H1 (cell line): Measurements from ENCODE around the gene EPHA4. TPM values are rescaled to one million over a fixed set of nuclear protein-coding genes. Genes with fewer than 3 reads are reported as not detected.

ENCODE experiments used
- ATF2 ChIP-seq: IDR thresholded peaks from 2 replicates; pipeline ENCODE4 v1.6.1; 2012; ENCODE audit warnings: low read length, inconsistent platforms
- CHD7 ChIP-seq: fragments of 300-600 bp; sonication (generic); IDR thresholded peaks from 2 replicates; pipeline ENCODE4 v1.7.1; 2012; ENCODE audit warnings: low read length, moderate library complexity, mild to moderate bottlenecking, inconsistent platforms; ENCODE audit not compliant: insufficient replicate concordance
- JUN ChIP-seq: IDR thresholded peaks from 2 replicates; pipeline ENCODE4 v1.6.1; 2011; ENCODE audit warnings: low read depth, mild to moderate bottlenecking, improper control_type of control experiment, low read length
- JUND ChIP-seq: IDR thresholded peaks from 2 replicates; pipeline ENCODE4 v1.6.1; 2011; ENCODE audit warnings: mild to moderate bottlenecking, improper control_type of control experiment, low read length
- MAFK ChIP-seq: IDR thresholded peaks from 2 replicates; pipeline ENCODE4 v1.6.1; 2012; ENCODE audit warnings: low read depth, mild to moderate bottlenecking, improper control_type of control experiment, low read length
- SP4 ChIP-seq: IDR thresholded peaks from 2 replicates; pipeline ENCODE4 v1.6.1; 2012; ENCODE audit warnings: low read length, inconsistent platforms
- TAF1 ChIP-seq: IDR thresholded peaks from 2 replicates; pipeline ENCODE4 v1.6.1; 2011; ENCODE audit warnings: mild to moderate bottlenecking, low read depth, low read length
- polyA plus RNA-seq, 7 experiments: library from polyadenylated mRNA; depleted of rRNA in 3 of 7; stranded (reverse) in 5 of 7; unstranded in 2 of 7; fragments of >200 nt in 5 of 7; fragments of 200-250 nt in 2 of 7; gene quantifications; 1 replicate in 5 of 7; 2 replicates in 1 of 7; 4 replicates in 1 of 7; pipeline versions ENCODE4 v1.2.1 to v1.2.3, GENCODE V29; 2011 to 2013; ENCODE audit warnings: missing spikeins in 2 of 7, mixed read lengths in 2 of 7
- total RNA-seq: library from RNA; stranded (reverse); fragmentation: NEBNext Ultra II Directional; extraction: Animal tissue kit (Norgen Biotek cat#: 25700); gene quantifications from 2 replicates; pipeline ENCODE4 v1.2.1, GENCODE V29; 2021

EPHA4 gene
- total and polyA plus RNA-seq, 2 of the 8 experiments (the other 6 are each of a cell fraction or from before 2014, with no cell fraction given) = 4.3 to 5.7 TPM

- TF ChIP-seq CHD7 (no peak), TAF1 (no peak), SP4 (no peak), MAFK (no peak), ATF2 (no peak), JUND (no peak), JUN (no peak)
Observed at GRCh38 chr2:221392228-221392881, 179.7 kb downstream of the EPHA4 start (continued).
